HepG2 (cell line): ENCODE measurements around the gene PREX1.

Experiments used
- BRCA1 ChIP-seq: sonication (generic); formaldehyde crosslinking; IDR thresholded peaks from 2 replicates; pipeline ENCODE4 v1.4.0; 2020; ENCODE audit warnings: missing genetic modification reagents
- CTCF ChIP-seq: sonication (generic); formaldehyde crosslinking; IDR thresholded peaks from 2 replicates; pipeline ENCODE4 v1.5.0; 2020; ENCODE audit warnings: mild to moderate bottlenecking, missing genetic modification reagents, moderate library complexity
- EP300 ChIP-seq, 3 experiments: sonication (generic) in 1 of 3; formaldehyde crosslinking in 1 of 3; IDR thresholded peaks; 2 replicates each; pipeline versions ENCODE4 v1.5.1 to v1.6.1; 2011 to 2020; ENCODE audit warnings: low read depth in 2 of 3, low read length in 2 of 3, borderline replicate concordance in 1 of 3, improper control_type of control experiment in 1 of 3, mild to moderate bottlenecking in 1 of 3, missing genetic modification reagents in 1 of 3, moderate library complexity in 1 of 3
- IRF2 ChIP-seq: IDR thresholded peaks from 2 replicates; pipeline ENCODE4 v1.6.1; 2018; ENCODE audit warnings: missing genetic modification reagents, missing compliant biosample characterization
- JUN ChIP-seq: sonication (generic); formaldehyde crosslinking; IDR thresholded peaks from 2 replicates; pipeline ENCODE4 v1.4.0; 2020; ENCODE audit warnings: mild to moderate bottlenecking, missing genetic modification reagents
- MXI1 ChIP-seq: IDR thresholded peaks from 3 replicates; pipeline ENCODE4 v1.6.1; 2012; ENCODE audit warnings: low read depth, low read length, inconsistent platforms, borderline replicate concordance
- SNRNP70 ChIP-seq: fragments of 200-400 bp; formaldehyde crosslinking; IDR thresholded peaks from 2 replicates; pipeline ENCODE4 v1.6.1; 2017; ENCODE audit warnings: mild to moderate bottlenecking, low read depth, low read length, moderate library complexity
- TBP ChIP-seq: sonication (generic); formaldehyde crosslinking; IDR thresholded peaks from 2 replicates; pipeline ENCODE4 v1.5.0; 2020; ENCODE audit warnings: missing genetic modification reagents
- TCF7 ChIP-seq: sonication (generic); IDR thresholded peaks from 2 replicates; pipeline ENCODE4 v1.6.1; 2016; ENCODE audit warnings: antibody characterized with exemption, low read depth
- TCF7L2 ChIP-seq: IDR thresholded peaks from 2 replicates; pipeline ENCODE4 v1.6.1; 2011; ENCODE audit warnings: mild to moderate bottlenecking, low read depth, low read length, moderate library complexity
- ZFP82 ChIP-seq: sonication (generic); formaldehyde crosslinking; IDR thresholded peaks from 2 replicates; pipeline ENCODE4 v1.5.1; 2020; ENCODE audit warnings: mild to moderate bottlenecking, missing genetic modification reagents, borderline replicate concordance
- ZNF253 ChIP-seq: sonication (generic); formaldehyde crosslinking; IDR thresholded peaks from 2 replicates; pipeline ENCODE4 v1.8.0; 2022; ENCODE audit warnings: mild to moderate bottlenecking, missing genetic modification reagents, borderline replicate concordance
- TF ChIP-seq, protein P1 (sequence below): sonication (generic); formaldehyde crosslinking; IDR thresholded peaks from 2 replicates; pipeline ENCODE4 v1.8.0; 2022; ENCODE audit warnings: mild to moderate bottlenecking, missing genetic modification reagents; ENCODE audit not compliant: insufficient replicate concordance
- TF ChIP-seq, protein P2 (sequence below): sonication (generic); formaldehyde crosslinking; conservative IDR thresholded peaks from 2 replicates; pipeline ENCODE4 v1.8.0; 2022; ENCODE audit warnings: mild to moderate bottlenecking, moderate library complexity, missing genetic modification reagents

DNA sequence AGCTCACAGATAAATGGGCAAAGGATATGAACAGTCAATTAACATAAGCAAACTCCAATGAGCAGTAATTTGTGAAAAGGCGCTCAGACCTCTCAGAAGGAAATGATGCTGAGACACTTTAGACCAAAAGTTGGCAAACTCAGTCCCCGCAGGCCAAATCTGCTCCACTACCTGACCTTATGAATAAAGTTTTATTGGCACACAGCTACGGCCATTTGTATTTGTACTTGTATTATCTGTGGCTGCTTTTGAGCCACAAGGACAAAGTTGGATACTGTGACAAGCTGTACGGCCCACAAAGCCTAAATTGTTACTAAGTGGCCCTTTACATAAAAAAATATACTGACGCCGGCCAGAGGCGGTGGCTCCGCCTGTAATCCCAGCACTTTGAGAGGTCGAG is 167.0 kb downstream of the PREX1 start:
- TF ChIP-seq, protein P1, sequence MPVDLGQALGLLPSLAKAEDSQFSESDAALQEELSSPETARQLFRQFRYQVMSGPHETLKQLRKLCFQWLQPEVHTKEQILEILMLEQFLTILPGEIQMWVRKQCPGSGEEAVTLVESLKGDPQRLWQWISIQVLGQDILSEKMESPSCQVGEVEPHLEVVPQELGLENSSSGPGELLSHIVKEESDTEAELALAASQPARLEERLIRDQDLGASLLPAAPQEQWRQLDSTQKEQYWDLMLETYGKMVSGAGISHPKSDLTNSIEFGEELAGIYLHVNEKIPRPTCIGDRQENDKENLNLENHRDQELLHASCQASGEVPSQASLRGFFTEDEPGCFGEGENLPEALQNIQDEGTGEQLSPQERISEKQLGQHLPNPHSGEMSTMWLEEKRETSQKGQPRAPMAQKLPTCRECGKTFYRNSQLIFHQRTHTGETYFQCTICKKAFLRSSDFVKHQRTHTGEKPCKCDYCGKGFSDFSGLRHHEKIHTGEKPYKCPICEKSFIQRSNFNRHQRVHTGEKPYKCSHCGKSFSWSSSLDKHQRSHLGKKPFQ (CRISPR knock-in tag), result no peak
- no peak for TF ChIP-seq JUN (CRISPR knock-in tag)
- no peak for TF ChIP-seq ZNF253 (CRISPR knock-in tag)
- TF ChIP-seq TCF7L2, result no peak
- TF ChIP-seq SNRNP70, result no peak
- TF ChIP-seq MXI1, result no peak
- TF ChIP-seq TCF7, result no peak
- TF ChIP-seq, protein P2, sequence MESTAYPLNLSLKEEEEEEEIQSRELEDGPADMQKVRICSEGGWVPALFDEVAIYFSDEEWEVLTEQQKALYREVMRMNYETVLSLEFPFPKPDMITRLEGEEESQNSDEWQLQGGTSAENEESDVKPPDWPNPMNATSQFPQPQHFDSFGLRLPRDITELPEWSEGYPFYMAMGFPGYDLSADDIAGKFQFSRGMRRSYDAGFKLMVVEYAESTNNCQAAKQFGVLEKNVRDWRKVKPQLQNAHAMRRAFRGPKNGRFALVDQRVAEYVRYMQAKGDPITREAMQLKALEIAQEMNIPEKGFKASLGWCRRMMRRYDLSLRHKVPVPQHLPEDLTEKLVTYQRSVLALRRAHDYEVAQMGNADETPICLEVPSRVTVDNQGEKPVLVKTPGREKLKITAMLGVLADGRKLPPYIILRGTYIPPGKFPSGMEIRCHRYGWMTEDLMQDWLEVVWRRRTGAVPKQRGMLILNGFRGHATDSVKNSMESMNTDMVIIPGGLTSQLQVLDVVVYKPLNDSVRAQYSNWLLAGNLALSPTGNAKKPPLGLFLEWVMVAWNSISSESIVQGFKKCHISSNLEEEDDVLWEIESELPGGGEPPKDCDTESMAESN (CRISPR knock-in tag), result no peak
- no peak for TF ChIP-seq EP300 (IDR thresholded peaks at IDR 0.05; ENCODE audit: low read depth in 2 of 2, low read length in 2 of 2)
- no peak for TF ChIP-seq EP300 (CRISPR knock-in tag; IDR thresholded peaks at IDR 0.05; ENCODE audit: borderline replicate concordance)
- no peak for TF ChIP-seq BRCA1 (CRISPR knock-in tag)
- TF ChIP-seq CTCF (CRISPR knock-in tag), result no peak
- TF ChIP-seq TBP, result no peak
- TF ChIP-seq ZFP82 (CRISPR knock-in tag), result no peak
- no peak for TF ChIP-seq IRF2
